Osteoblast (primary cell): ENCODE measurements around the gene PCDHGA12. TPM values are rescaled to one million over a fixed set of nuclear protein-coding genes. Genes with fewer than 3 reads are reported as not detected.

Experiments
- DNase-seq: peaks from one replicate; pipeline ENCODE4 v3.0.0; 2011; ENCODE audit warnings: low spot score, mixed read lengths; ENCODE audit not compliant: insufficient read length; ENCODE audit errors: missing footprints
- H2AFZ ChIP-seq: 2 replicates; pipeline ENCODE4 v1.6.0; 2011; ENCODE audit warnings: mild to moderate bottlenecking, low read length
- H3K27ac ChIP-seq: 2 replicates; pipeline ENCODE4 v1.5.1; 2011; ENCODE audit warnings: mild to moderate bottlenecking, low read depth, low read length, moderate library complexity
- H3K27me3 ChIP-seq: 2 replicates; pipeline ENCODE4 v1.6.0; 2012; ENCODE audit warnings: mild to moderate bottlenecking, control low read depth, inconsistent platforms, low read length, moderate library complexity; ENCODE audit not compliant: insufficient read depth
- H3K36me3 ChIP-seq: 2 replicates; pipeline ENCODE4 v1.5.1; 2011; ENCODE audit warnings: mild to moderate bottlenecking, low read length, control low read depth, moderate library complexity; ENCODE audit not compliant: insufficient read depth
- H3K4me1 ChIP-seq: 2 replicates; pipeline ENCODE4 v1.5.1; 2011; ENCODE audit warnings: mild to moderate bottlenecking, low read length, control low read depth, moderate library complexity; ENCODE audit not compliant: insufficient read depth
- H3K4me2 ChIP-seq: 2 replicates; pipeline ENCODE4 v1.6.0; 2011; ENCODE audit warnings: mild to moderate bottlenecking, low read length; ENCODE audit not compliant: insufficient read depth
- H3K4me3 ChIP-seq: fragments of 200-600 bp; sonication (generic); 3 replicates; pipeline ENCODE4 v1.5.1; 2012; ENCODE audit warnings: mild to moderate bottlenecking, low read length, inconsistent platforms; ENCODE audit not compliant: insufficient read depth
- H3K79me2 ChIP-seq: 2 replicates; pipeline ENCODE4 v1.6.0; 2012; ENCODE audit warnings: mild to moderate bottlenecking, low read length, control low read depth, inconsistent platforms; ENCODE audit not compliant: insufficient read depth
- H3K9me3 ChIP-seq: 2 replicates; pipeline ENCODE4 v1.5.1; 2011; ENCODE audit warnings: low read depth, low read length, control low read depth
- H4K20me1 ChIP-seq: 2 replicates; pipeline ENCODE4 v1.6.0; 2012; ENCODE audit warnings: mild to moderate bottlenecking, low read length, control low read depth; ENCODE audit not compliant: insufficient read depth
- CTCF ChIP-seq: IDR thresholded peaks from 2 replicates; pipeline ENCODE4 v1.5.1; 2011; ENCODE audit warnings: mild to moderate bottlenecking, low read depth, low read length, moderate library complexity; ENCODE audit errors: extremely low read depth
- total RNA-seq: library from RNA; depleted of rRNA; stranded (reverse); fragments of >200 nt; gene quantifications from 2 replicates; pipeline ENCODE4 v1.2.3, GENCODE V29; 2012

The PCDHGA12 gene
- total RNA-seq, 1 donor, result 20.6 TPM

DNA sequence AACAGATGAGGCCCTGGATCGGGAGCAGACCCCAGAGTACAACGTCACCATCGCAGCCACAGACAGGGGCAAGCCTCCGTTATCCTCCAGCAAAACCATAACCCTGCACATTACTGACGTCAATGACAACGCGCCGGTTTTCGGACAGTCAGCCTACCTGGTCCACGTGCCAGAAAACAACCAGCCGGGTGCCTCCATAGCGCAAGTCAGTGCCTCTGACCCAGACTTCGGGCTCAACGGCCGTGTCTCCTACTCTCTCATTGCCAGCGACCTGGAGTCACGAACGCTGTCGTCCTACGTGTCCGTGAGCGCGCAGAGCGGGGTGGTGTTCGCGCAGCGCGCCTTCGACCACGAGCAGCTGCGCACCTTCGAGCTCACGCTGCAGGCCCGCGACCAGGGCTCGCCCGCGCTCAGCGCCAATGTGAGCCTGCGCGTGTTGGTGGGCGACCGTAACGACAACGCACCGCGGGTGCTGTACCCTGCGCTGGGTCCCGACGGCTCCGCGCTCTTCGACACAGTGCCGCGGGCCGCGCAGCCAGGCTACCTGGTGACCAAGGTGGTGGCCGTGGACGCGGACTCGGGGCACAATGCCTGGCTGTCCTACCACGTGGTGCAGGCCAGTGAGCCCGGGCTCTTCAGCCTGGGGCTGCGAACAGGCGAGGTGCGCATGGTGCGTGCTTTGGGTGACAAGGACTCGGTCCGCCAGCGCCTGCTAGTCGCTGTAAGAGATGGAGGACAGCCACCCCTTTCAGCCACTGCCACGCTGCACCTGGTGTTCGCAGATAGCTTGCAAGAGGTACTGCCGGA is 11.0 kb upstream of the PCDHGA12 start:
- H2AFZ ChIP-seq, result no peak overlapping the region
- no peak overlapping the region for H3K4me2 ChIP-seq
- peaks cover 11% of the 10 kb centered on the region for H3K79me2 ChIP-seq
- H3K9me3 ChIP-seq, result peaks cover 15% of the 10 kb centered on the region
- H3K27me3 ChIP-seq, result no peaks in the 10 kb centered on the region
- no peak for TF ChIP-seq CTCF
- no peak for DNase-seq
- no peaks in the 10 kb centered on the region for H4K20me1 ChIP-seq
- no peaks in the 10 kb centered on the region for H3K36me3 ChIP-seq
- peak overlapping the region; percentile 14 for H3K4me3 ChIP-seq
- peaks cover 8% of the 10 kb centered on the region for H3K4me1 ChIP-seq
- H3K27ac ChIP-seq, result no peak overlapping the region

- H3K79me2 ChIP-seq, result peaks cover 11% of the 10 kb centered on the region
- peaks cover 15% of the 10 kb centered on the region for H3K9me3 ChIP-seq
- no peaks in the 10 kb centered on the region for H3K36me3 ChIP-seq
- H3K4me2 ChIP-seq, result peak within 1 kb of the TSS; percentile 83
- peak within 1 kb of the TSS; percentile 36 for H3K27ac ChIP-seq
- peak; percentile 78 for TF ChIP-seq CTCF
- no peaks in the 10 kb centered on the region for H4K20me1 ChIP-seq
- peak; percentile 95 for DNase-seq
- H3K4me3 ChIP-seq, result peak within 1 kb of the TSS; percentile 79
- H3K27me3 ChIP-seq, result no peaks in the 10 kb centered on the region
- peak within 1 kb of the TSS; percentile 80 for H2AFZ ChIP-seq
- H3K4me1 ChIP-seq, result peaks cover 8% of the 10 kb centered on the region
These were observed 9.3 kb upstream of the PCDHGA12 start, which contains the start of gene PCDHGA11 for GRCh38 chr5:141420855-141421488. PCDHGA11 (plus strand) TSS chr5:141421051; CDS start chr5:141421228, 177 bp downstream.

DNA sequence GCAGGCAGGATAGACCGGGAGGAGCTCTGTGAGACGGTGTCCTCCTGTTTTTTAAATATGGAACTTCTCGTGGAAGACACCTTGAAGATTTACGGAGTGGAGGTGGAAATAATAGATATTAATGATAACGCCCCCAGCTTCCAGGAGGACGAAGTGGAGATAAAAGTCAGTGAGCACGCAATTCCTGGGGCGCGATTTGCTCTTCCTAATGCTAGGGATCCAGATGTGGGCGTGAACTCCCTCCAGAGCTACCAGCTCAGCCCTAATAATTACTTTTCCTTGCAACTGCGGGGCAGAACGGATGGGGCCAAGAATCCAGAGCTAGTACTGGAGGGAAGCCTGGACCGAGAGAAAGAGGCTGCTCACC is 8.8 kb upstream of the PCDHGA12 start:
- H3K4me1 ChIP-seq, result peaks cover 8% of the 10 kb centered on the region
- no peak for TF ChIP-seq CTCF
- peaks cover 15% of the 10 kb centered on the region for H3K9me3 ChIP-seq
- peak overlapping the region; percentile 83 for H3K4me2 ChIP-seq
- H4K20me1 ChIP-seq, result no peaks in the 10 kb centered on the region
- H2AFZ ChIP-seq, result peak overlapping the region; percentile 80
- no peak for DNase-seq
- peaks cover 12% of the 10 kb centered on the region for H3K79me2 ChIP-seq
- H3K27ac ChIP-seq, result peak overlapping the region; percentile 36
- no peaks in the 10 kb centered on the region for H3K36me3 ChIP-seq
- H3K27me3 ChIP-seq, result no peaks in the 10 kb centered on the region
- H3K4me3 ChIP-seq, result peak overlapping the region; percentile 79

- Histone ChIP-seq H3K27me3 (no peaks in the 10 kb centered on the region), H3K36me3 (peaks cover 3% of the 10 kb centered on the region), H3K9me3 (peaks cover 16% of the 10 kb centered on the region), H3K4me1 (peaks cover 8% of the 10 kb centered on the region), H3K79me2 (peaks cover 23% of the 10 kb centered on the region), H3K4me2 (peak overlapping the region; percentile 40), H2AFZ (no peak overlapping the region), H3K4me3 (peak overlapping the region; percentile 31), H3K27ac (no peak overlapping the region), H4K20me1 (no peaks in the 10 kb centered on the region)
- no peak for TF ChIP-seq CTCF
- DNase-seq, result no peak
These were observed 7.5 kb upstream of the PCDHGA12 start for GRCh38 chr5:141422742-141423291.
